PC-9 (cell line): ENCODE results near the gene RAB11FIP2. TPM values are rescaled to one million over a fixed set of nuclear protein-coding genes. Genes with fewer than 3 reads are reported as not detected.

Source experiments
- BruUV-seq: library from RNA; stranded (reverse); fragments of 400-500 nt; replicated peaks from 2 replicates; lab custom pipeline; 2021; lab: Mats Ljungman, UMichigan
- CTCF ChIA-PET: fragments of 300-600 bp; sonication (Branson Sonifier 250); formaldehyde crosslinking; loops from one replicate; lab custom pipeline; 2022; ENCODE audit warnings: antibody characterized with exemption; lab: Charles Lee
- POLR2A ChIA-PET: fragments of 300-600 bp; sonication (Branson Sonifier 250); formaldehyde crosslinking; loops from one replicate; lab custom pipeline; 2022; ENCODE audit warnings: antibody characterized with exemption; ENCODE audit not compliant: unreplicated experiment; lab: Charles Lee
- DNase-seq, 2 experiments: peaks; one replicate each; pipeline versions ENCODE4 v3.0.0 to v3.0.0-alpha.2; 2015 to 2022; ENCODE audit warnings: mixed read lengths in 1 of 2
- H2AFZ ChIP-seq: fragments of 200-600 bp; sonication (generic); 2 replicates; pipeline ENCODE4 v1.8.1; 2017; ENCODE audit warnings: antibody characterized with exemption
- H3F3A ChIP-seq: fragments of 200-600 bp; sonication (generic); 2 replicates; pipeline ENCODE4 v1.8.1; 2017; ENCODE audit warnings: antibody characterized with exemption, mild to moderate bottlenecking, low read depth; ENCODE audit not compliant: insufficient read depth
- H3K27ac ChIP-seq: fragments of 200-600 bp; sonication (generic); 2 replicates; pipeline ENCODE4 v1.6.1; 2016; ENCODE audit warnings: mixed run types
- H3K27me3 ChIP-seq: fragments of 200-600 bp; sonication (generic); 2 replicates; pipeline ENCODE4 v1.6.1; 2016; ENCODE audit warnings: low read depth, mixed run types; ENCODE audit not compliant: insufficient read depth
- H3K36me3 ChIP-seq: fragments of 200-600 bp; sonication (generic); 2 replicates; pipeline ENCODE4 v1.6.1; 2016; ENCODE audit warnings: low read depth, mixed run types
- H3K4me1 ChIP-seq: fragments of 200-600 bp; sonication (generic); replicated peaks from 2 replicates; pipeline ENCODE4 v1.6.1; 2016; ENCODE audit warnings: mixed run types; ENCODE audit not compliant: insufficient read depth
- H3K4me2 ChIP-seq: fragments of 200-600 bp; sonication (generic); 2 replicates; pipeline ENCODE4 v1.6.1; 2017; ENCODE audit warnings: mixed run types
- H3K4me3 ChIP-seq: fragments of 200-600 bp; sonication (generic); 2 replicates; pipeline ENCODE4 v1.6.1; 2016; ENCODE audit warnings: mixed run types
- H3K79me2 ChIP-seq: fragments of 200-600 bp; sonication (generic); 2 replicates; pipeline ENCODE4 v1.6.1; 2017; ENCODE audit warnings: low read depth, mixed run types
- H3K9me2 ChIP-seq: fragments of 200-600 bp; sonication (generic); 2 replicates; pipeline ENCODE4 v1.8.1; 2017; ENCODE audit warnings: mild to moderate bottlenecking; ENCODE audit not compliant: insufficient read depth
- H3K9me3 ChIP-seq: fragments of 200-600 bp; sonication (generic); 2 replicates; pipeline ENCODE4 v1.8.1; 2016; ENCODE audit warnings: low read depth; ENCODE audit not compliant: insufficient read depth
- H4K20me1 ChIP-seq: fragments of 200-600 bp; sonication (generic); 2 replicates; pipeline ENCODE4 v1.8.1; 2017; ENCODE audit not compliant: insufficient read depth
- EZH2 ChIP-seq: fragments of 200-600 bp; sonication (generic); IDR thresholded peaks from 2 replicates; pipeline ENCODE4 v1.8.0; 2017; ENCODE audit warnings: antibody characterized with exemption, low read depth
- intact Hi-C: fragments of 100-400 bp; cut with micrococcal nuclease; formaldehyde crosslinking; loops from one replicate; pipeline ENCODE4 v1.10.0; 2022; ENCODE audit not compliant: unreplicated experiment
- total RNA-seq: library from RNA; stranded (reverse); gene quantifications from 2 replicates; pipeline ENCODE4 v1.2.3, GENCODE V29; 2021
- TF ChIP-seq, protein P1 (sequence below): fragments of 200-600 bp; sonication (generic); conservative IDR thresholded peaks from 2 replicates; pipeline ENCODE4 v1.6.1; 2017; ENCODE audit warnings: mixed run types, antibody characterized with exemption, mild to moderate bottlenecking, moderate library complexity

The RAB11FIP2 gene
- total RNA-seq, 1 experiment from 2014 or later: 6.0 TPM

GRCh38 chr10:118028619-118029018, 18.1 kb downstream of the RAB11FIP2 start:
- no TSS peak for BruUV-seq
- no peak overlapping the region for H3K27ac ChIP-seq
- no peaks in the 10 kb centered on the region for H3K36me3 ChIP-seq
- TF ChIP-seq EZH2: no peak
- TF ChIP-seq, protein P1, sequence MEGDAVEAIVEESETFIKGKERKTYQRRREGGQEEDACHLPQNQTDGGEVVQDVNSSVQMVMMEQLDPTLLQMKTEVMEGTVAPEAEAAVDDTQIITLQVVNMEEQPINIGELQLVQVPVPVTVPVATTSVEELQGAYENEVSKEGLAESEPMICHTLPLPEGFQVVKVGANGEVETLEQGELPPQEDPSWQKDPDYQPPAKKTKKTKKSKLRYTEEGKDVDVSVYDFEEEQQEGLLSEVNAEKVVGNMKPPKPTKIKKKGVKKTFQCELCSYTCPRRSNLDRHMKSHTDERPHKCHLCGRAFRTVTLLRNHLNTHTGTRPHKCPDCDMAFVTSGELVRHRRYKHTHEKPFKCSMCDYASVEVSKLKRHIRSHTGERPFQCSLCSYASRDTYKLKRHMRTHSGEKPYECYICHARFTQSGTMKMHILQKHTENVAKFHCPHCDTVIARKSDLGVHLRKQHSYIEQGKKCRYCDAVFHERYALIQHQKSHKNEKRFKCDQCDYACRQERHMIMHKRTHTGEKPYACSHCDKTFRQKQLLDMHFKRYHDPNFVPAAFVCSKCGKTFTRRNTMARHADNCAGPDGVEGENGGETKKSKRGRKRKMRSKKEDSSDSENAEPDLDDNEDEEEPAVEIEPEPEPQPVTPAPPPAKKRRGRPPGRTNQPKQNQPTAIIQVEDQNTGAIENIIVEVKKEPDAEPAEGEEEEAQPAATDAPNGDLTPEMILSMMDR: no peak
- ChIA-PET CTCF (no interaction called here), POLR2A (no interaction called here)
- no peak overlapping the region for H3K4me3 ChIP-seq
- no peaks in the 10 kb centered on the region for H3K9me3 ChIP-seq
- H2AFZ ChIP-seq: no peak overlapping the region
- no peaks in the 10 kb centered on the region for H3K79me2 ChIP-seq
- no peaks in the 10 kb centered on the region for H3F3A ChIP-seq
- no peaks in the 10 kb centered on the region for H3K4me1 ChIP-seq
- no peak for DNase-seq
- H3K27me3 ChIP-seq: no peaks in the 10 kb centered on the region
- H3K9me2 ChIP-seq: no peaks in the 10 kb centered on the region
- H3K4me2 ChIP-seq: no peak overlapping the region
- intact Hi-C loops: no loop called here
- H4K20me1 ChIP-seq: no peaks in the 10 kb centered on the region

- TF ChIP-seq, protein P1: no peak
- no peak for TF ChIP-seq EZH2
- H3K4me1 ChIP-seq: no peaks in the 10 kb centered on the region
- H3K4me3 ChIP-seq: no peak overlapping the region
- no peaks in the 10 kb centered on the region for H3K79me2 ChIP-seq
- H4K20me1 ChIP-seq: no peaks in the 10 kb centered on the region
- no peaks in the 10 kb centered on the region for H3K9me2 ChIP-seq
- no peaks in the 10 kb centered on the region for H3K9me3 ChIP-seq
- no peak for DNase-seq
- no peak overlapping the region for H3K4me2 ChIP-seq
- CTCF ChIA-PET: no interaction called here
- no TSS peak for BruUV-seq
- no peak overlapping the region for H2AFZ ChIP-seq
- no peaks in the 10 kb centered on the region for H3K27me3 ChIP-seq
- POLR2A ChIA-PET: no interaction called here
- no peak overlapping the region for H3K27ac ChIP-seq
- no peaks in the 10 kb centered on the region for H3K36me3 ChIP-seq
- no peaks in the 10 kb centered on the region for H3F3A ChIP-seq
- intact Hi-C loops: no loop called here
These were observed 19.3 kb downstream of the RAB11FIP2 start for GRCh38 chr10:118027397-118027796.

- CTCF ChIA-PET: no interaction called here
- intact Hi-C loops: no loop called here
These were observed 19.8 kb downstream of the RAB11FIP2 start for GRCh38 chr10:118026936-118027335.

DNA sequence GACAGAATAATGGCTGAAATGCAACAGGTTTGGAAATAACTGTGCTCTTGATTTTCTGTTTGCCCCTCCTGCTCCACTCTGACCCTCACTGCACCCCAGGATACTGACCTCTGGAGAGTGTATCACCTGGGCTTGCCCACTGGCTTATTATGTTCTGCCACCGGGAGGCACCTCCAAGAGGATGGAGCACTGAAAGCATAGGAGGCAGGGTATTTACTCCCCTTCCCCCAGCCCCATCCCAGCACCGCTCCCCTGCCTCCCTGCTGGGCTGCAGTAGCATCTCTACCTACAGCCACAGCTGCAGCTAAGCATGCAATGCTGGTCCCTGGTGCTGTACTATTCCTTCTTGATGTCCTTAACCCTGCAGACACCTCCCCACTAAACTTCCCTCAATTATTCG, 26.4 kb downstream of the RAB11FIP2 start:
- DNase-seq: no peak

More at GRCh38 chr10:118026936-118027335, 19.8 kb downstream of the RAB11FIP2 start:
- Histone ChIP-seq H3F3A (no peaks in the 10 kb centered on the region), H3K27ac (no peak overlapping the region), H3K9me2 (no peaks in the 10 kb centered on the region), H3K79me2 (no peaks in the 10 kb centered on the region), H3K4me1 (no peaks in the 10 kb centered on the region), H2AFZ (no peak overlapping the region), H3K4me3 (no peak overlapping the region), H4K20me1 (no peaks in the 10 kb centered on the region), H3K36me3 (no peaks in the 10 kb centered on the region), H3K4me2 (no peak overlapping the region), H3K9me3 (no peaks in the 10 kb centered on the region), H3K27me3 (no peaks in the 10 kb centered on the region)
- POLR2A ChIA-PET: no interaction called here
- no TSS peak for BruUV-seq
- no peak for TF ChIP-seq EZH2
- no peak for DNase-seq

More for the DNA sequence above, 26.4 kb downstream of the RAB11FIP2 start:
- H3K36me3 ChIP-seq: no peaks in the 10 kb centered on the region
- BruUV-seq: no TSS peak
- H3K27me3 ChIP-seq: no peaks in the 10 kb centered on the region
- H4K20me1 ChIP-seq: no peaks in the 10 kb centered on the region
- no peaks in the 10 kb centered on the region for H3K9me2 ChIP-seq
- no peak overlapping the region for H3K4me3 ChIP-seq
- H3F3A ChIP-seq: no peaks in the 10 kb centered on the region
- no peak overlapping the region for H3K27ac ChIP-seq
- intact Hi-C loops: no loop called here
- TF ChIP-seq, protein P1: no peak
- no peak for TF ChIP-seq EZH2
- POLR2A ChIA-PET: no interaction called here
- no peaks in the 10 kb centered on the region for H3K9me3 ChIP-seq
- no peaks in the 10 kb centered on the region for H3K4me1 ChIP-seq
- CTCF ChIA-PET: no interaction called here
- no peaks in the 10 kb centered on the region for H3K79me2 ChIP-seq
- H3K4me2 ChIP-seq: no peak overlapping the region
- H2AFZ ChIP-seq: no peak overlapping the region
